ENCODE results near the gene NAV1. TPM values are rescaled to one million over a fixed set of nuclear protein-coding genes. Genes with fewer than 3 reads are reported as not detected.
"Not testable (repeated sequence)": the region's sequence is repeated elsewhere in the genome, so short reads cannot be mapped to it uniquely, and the experiment has no call there.

NAV1 gene
- total RNA-seq, 2 donors from 2014 or later: 0.21 to 1.2 TPM

- Mint-ChIP-seq H3K27ac (no peak overlapping the region), H3K36me3 (no peaks in the 10 kb centered on the region), H3K27me3 (peaks cover 51 to 53% of the 10 kb centered on the region in 2 donors), H3K4me3 (peak overlapping the region; percentile 69), H3K9me3 (no peaks in the 10 kb centered on the region), H3K4me1 (ENCODE audit: low read depth in 2 of 2) (peaks cover 0 to 7% of the 10 kb centered on the region in 2 donors)
- ATAC-seq (peak in 1 of 2 donors; percentile 17), DNase-seq (ENCODE audit: low spot score) (no peak)
These were observed 876 bp upstream of the NAV1 start for GRCh38 chr1:201537891-201538611.

GRCh38 chr1:201539561-201540431 lies 869 bp downstream of the NAV1 start:
- Mint-ChIP-seq H3K27ac (no peak overlapping the region), H3K4me3 (peak overlapping the region; percentile 33), H3K9me3 (no peaks in the 10 kb centered on the region), H3K4me1 (ENCODE audit: low read depth in 2 of 2) (peaks cover 0 to 7% of the 10 kb centered on the region in 2 donors), H3K27me3 (peaks cover 63 to 66% of the 10 kb centered on the region in 2 donors), H3K36me3 (no peaks in the 10 kb centered on the region)
- no peak for DNase-seq (ENCODE audit: low spot score)
- no peak for ATAC-seq

GRCh38 chr1:201540846-201541735 lies 2.2 kb downstream of the NAV1 start:
- peaks cover 65 to 76% of the 10 kb centered on the region in 2 donors for H3K27me3 Mint-ChIP-seq
- H3K9me3 Mint-ChIP-seq: no peaks in the 10 kb centered on the region
- peaks cover 0 to 7% of the 10 kb centered on the region in 2 donors for H3K4me1 Mint-ChIP-seq (ENCODE audit: low read depth in 2 of 2)
- DNase-seq (ENCODE audit: low spot score) (no peak), ATAC-seq (no peak)
- no peak overlapping the region for H3K27ac Mint-ChIP-seq
- no peaks in the 10 kb centered on the region for H3K36me3 Mint-ChIP-seq
- no peak overlapping the region for H3K4me3 Mint-ChIP-seq

- Mint-ChIP-seq H3K27me3 (peaks cover 55 to 63% of the 10 kb centered on the region in 2 donors), H3K36me3 (no peaks in the 10 kb centered on the region), H3K4me3 (no peak overlapping the region), H3K9me3 (no peaks in the 10 kb centered on the region), H3K4me1 (ENCODE audit: low read depth in 2 of 2) (peaks cover 0 to 7% of the 10 kb centered on the region in 2 donors), H3K27ac (no peak overlapping the region)
- ATAC-seq (no peak), DNase-seq (ENCODE audit: low spot score) (no peak)
These were observed 3.5 kb downstream of the NAV1 start for GRCh38 chr1:201542309-201543035.

GRCh38 chr1:201543871-201544642 lies 5.1 kb downstream of the NAV1 start:
- no peak for DNase-seq (ENCODE audit: low spot score)
- Mint-ChIP-seq H3K27ac (no peak overlapping the region), H3K36me3 (no peaks in the 10 kb centered on the region), H3K27me3 (peaks cover 44 to 53% of the 10 kb centered on the region in 2 donors), H3K9me3 (no peaks in the 10 kb centered on the region), H3K4me3 (no peak overlapping the region), H3K4me1 (ENCODE audit: low read depth in 2 of 2) (peaks cover 0 to 2% of the 10 kb centered on the region in 2 donors)
- ATAC-seq: no peak

- DNase-seq (ENCODE audit: low spot score): no peak
- Mint-ChIP-seq H3K27ac (no peak overlapping the region), H3K4me3 (no peak overlapping the region), H3K9me3 (no peaks in the 10 kb centered on the region), H3K27me3 (peaks cover 41 to 53% of the 10 kb centered on the region in 2 donors), H3K4me1 (ENCODE audit: low read depth in 2 of 2) (peaks cover 0 to 2% of the 10 kb centered on the region in 2 donors), H3K36me3 (no peaks in the 10 kb centered on the region)
- ATAC-seq: no peak
These were observed 5.8 kb downstream of the NAV1 start for GRCh38 chr1:201544710-201545109.

GRCh38 chr1:201545851-201546492 lies 7.0 kb downstream of the NAV1 start:
- H3K27ac Mint-ChIP-seq: no peak overlapping the region
- no peaks in the 10 kb centered on the region for H3K9me3 Mint-ChIP-seq
- H3K27me3 Mint-ChIP-seq: peaks cover 33 to 44% of the 10 kb centered on the region in 2 donors
- ATAC-seq (peak in 1 of 2 donors; percentile 55), DNase-seq (ENCODE audit: low spot score) (no peak)
- H3K36me3 Mint-ChIP-seq: no peaks in the 10 kb centered on the region
- no peak overlapping the region for H3K4me3 Mint-ChIP-seq
- no peaks in the 10 kb centered on the region for H3K4me1 Mint-ChIP-seq (ENCODE audit: low read depth in 2 of 2)

- H3K9me3 Mint-ChIP-seq; H3K4me3 Mint-ChIP-seq; H3K36me3 Mint-ChIP-seq; H3K4me1 Mint-ChIP-seq (ENCODE audit: low read depth in 2 of 2); DNase-seq (ENCODE audit: low spot score); ATAC-seq; H3K27ac Mint-ChIP-seq: not testable (repeated sequence)
- peaks cover 12 to 23% of the 10 kb centered on the region in 2 donors for H3K27me3 Mint-ChIP-seq
These were observed 10.6 kb downstream of the NAV1 start for GRCh38 chr1:201549522-201549921.

- ATAC-seq (no peak), DNase-seq (ENCODE audit: low spot score) (no peak)
- no peaks in the 10 kb centered on the region for H3K36me3 Mint-ChIP-seq
- peaks cover 11 to 18% of the 10 kb centered on the region in 2 donors for H3K27me3 Mint-ChIP-seq
- H3K27ac Mint-ChIP-seq: no peak overlapping the region
- H3K4me3 Mint-ChIP-seq: no peak overlapping the region
- no peaks in the 10 kb centered on the region for H3K9me3 Mint-ChIP-seq
- H3K4me1 Mint-ChIP-seq (ENCODE audit: low read depth in 2 of 2): no peaks in the 10 kb centered on the region
These were observed 12.2 kb downstream of the NAV1 start for GRCh38 chr1:201551096-201551495.

GRCh38 chr1:201551877-201552731 lies 13.2 kb downstream of the NAV1 start:
- Mint-ChIP-seq H3K27me3 (peaks cover 9 to 18% of the 10 kb centered on the region in 2 donors), H3K4me1 (ENCODE audit: low read depth in 2 of 2) (no peaks in the 10 kb centered on the region), H3K27ac (no peak overlapping the region), H3K9me3 (no peaks in the 10 kb centered on the region), H3K36me3 (no peaks in the 10 kb centered on the region), H3K4me3 (no peak overlapping the region)
- ATAC-seq (peak; percentile 64 to 67), DNase-seq (ENCODE audit: low spot score) (no peak)

GRCh38 chr1:201552941-201553351 lies 14.0 kb downstream of the NAV1 start:
- H3K4me3 Mint-ChIP-seq: no peak overlapping the region
- H3K27ac Mint-ChIP-seq: no peak overlapping the region
- no peaks in the 10 kb centered on the region for H3K4me1 Mint-ChIP-seq (ENCODE audit: low read depth in 2 of 2)
- no peak for ATAC-seq
- H3K27me3 Mint-ChIP-seq: peaks cover 9 to 18% of the 10 kb centered on the region in 2 donors
- DNase-seq (ENCODE audit: low spot score): no peak
- H3K36me3 Mint-ChIP-seq: no peaks in the 10 kb centered on the region
- H3K9me3 Mint-ChIP-seq: no peaks in the 10 kb centered on the region

All from natural killer cell treated with Interleukin-12 subunit alpha and Interleukin-12 subunit beta and Interleukin-15 and Interleukin-18, amount 100 ng/mL, for 72 hours (primary cell).